Thyroid gland (tissue), 4 donors: ENCODE measurements around the gene SLC25A13. TPM values are rescaled to one million over a fixed set of nuclear protein-coding genes. Genes with fewer than 3 reads are reported as not detected.

Experiments used
- DNase-seq, 2 donors: peaks; one replicate each; pipeline ENCODE4 v3.0.0-alpha.2; 2019
- H3K27ac ChIP-seq, 3 donors: fragments of 200-600 bp; sonication (generic); 1 replicate in 2 of 3; 2 replicates in 1 of 3; pipeline ENCODE4 v1.5.1; 2016 to 2019; ENCODE audit warnings: mild to moderate bottlenecking in 1 of 3, moderate library complexity in 1 of 3
- H3K27me3 ChIP-seq: fragments of 200-600 bp; sonication (generic); one replicate; pipeline ENCODE4 v1.5.1; 2019
- H3K36me3 ChIP-seq, 2 donors: fragments of 200-600 bp; sonication (generic); one replicate each; pipeline ENCODE4 v1.5.1; 2016 to 2019
- H3K4me1 ChIP-seq, 2 donors: fragments of 200-600 bp; sonication (generic); one replicate each; pipeline ENCODE4 v1.5.1; 2017 to 2019
- H3K4me3 ChIP-seq, 3 donors: fragments of 200-600 bp; sonication (generic); replicated peaks in 1 of 3; 1 replicate in 2 of 3; 2 replicates in 1 of 3; pipeline ENCODE4 v1.5.1; 2016; ENCODE audit warnings: mild to moderate bottlenecking in 1 of 3
- H3K9me3 ChIP-seq: fragments of 200-600 bp; sonication (generic); one replicate; pipeline ENCODE4 v1.5.1; 2017
- CTCF ChIP-seq, 6 experiments: fragments of 200-600 bp in 3 of 6; fragments of 450-650 bp in 3 of 6; sonication (generic) in 3 of 6; IDR thresholded peaks; one replicate each; pipeline ENCODE4 v1.5.1; 2016 to 2019; ENCODE audit warnings: antibody characterized with exemption in 6 of 6, mild to moderate bottlenecking in 2 of 6, inconsistent platforms in 1 of 6, moderate library complexity in 1 of 6
- POLR2A ChIP-seq, 2 donors: fragments of 450-650 bp; IDR thresholded peaks; one replicate each; pipeline ENCODE4 v1.6.1; 2017; ENCODE audit warnings: antibody characterized with exemption in 2 of 2, mild to moderate bottlenecking in 2 of 2, moderate library complexity in 1 of 2
- WGBS, 2 donors: methylation state at CpG; one replicate each; pipeline ENCODE4 v1.1.5; 2017; 5-methylcytosine and 5-hydroxymethylcytosine counted together
- intact Hi-C: fragments of 100-400 bp; cut with DNase I; formaldehyde crosslinking; loops from one replicate; pipeline ENCODE4 v1.15.1; 2023
- total RNA-seq, 4 donors: library from RNA; depleted of rRNA; stranded (reverse); fragments of >200 nt; gene quantifications; one replicate each; pipeline ENCODE4 v1.2.3, GENCODE V29; 2016

The SLC25A13 gene
- total RNA-seq, 4 donors from 2014 or later: 22.7 to 36.1 (median 30.2) TPM

- WGBS, 2 donors: 41 to 64% methylated on average over 2 of the region's 2 CpGs
- no peaks in the 10 kb centered on the region for H3K27me3 ChIP-seq
- no peak overlapping the region for H3K4me3 ChIP-seq
- H3K27ac ChIP-seq: no peak overlapping the region
- no peaks in the 10 kb centered on the region for H3K4me1 ChIP-seq
- TF ChIP-seq CTCF (IDR thresholded peaks at IDR 0.05): no peak
- TF ChIP-seq POLR2A (IDR thresholded peaks at IDR 0.05): no peak
- intact Hi-C loops: no loop called here
- H3K36me3 ChIP-seq: no peaks in the 10 kb centered on the region
- H3K9me3 ChIP-seq: no peaks in the 10 kb centered on the region
- DNase-seq: no peak
Observed at GRCh38 chr7:96355990-96356506, 34.1 kb upstream of the SLC25A13 start.

GRCh38 chr7:96354881-96355280 lies 33.0 kb upstream of the SLC25A13 start:
- Histone ChIP-seq H3K27me3 (no peaks in the 10 kb centered on the region), H3K36me3 (no peaks in the 10 kb centered on the region), H3K4me1 (no peaks in the 10 kb centered on the region), H3K4me3 (no peak overlapping the region), H3K27ac (no peak overlapping the region), H3K9me3 (no peaks in the 10 kb centered on the region)
- DNase-seq: no peak
- WGBS, 2 donors: 45 to 72% methylated on average over 3 of the region's 3 CpGs
- TF ChIP-seq POLR2A (IDR thresholded peaks at IDR 0.05) (no peak), CTCF (IDR thresholded peaks at IDR 0.05) (no peak)
- intact Hi-C loops: no loop called here

GRCh38 chr7:96349572-96349971 lies 27.7 kb upstream of the SLC25A13 start:
- Histone ChIP-seq H3K9me3 (no peaks in the 10 kb centered on the region), H3K4me1 (no peaks in the 10 kb centered on the region), H3K27ac (no peak overlapping the region), H3K27me3 (no peaks in the 10 kb centered on the region), H3K4me3 (no peak overlapping the region), H3K36me3 (no peaks in the 10 kb centered on the region)
- WGBS, 2 donors: 69 to 72% methylated on average over 3 of the region's 3 CpGs
- DNase-seq: no peak
- intact Hi-C loops: no loop called here
- no peak for TF ChIP-seq POLR2A (IDR thresholded peaks at IDR 0.05)
- TF ChIP-seq CTCF (IDR thresholded peaks at IDR 0.05): no peak

- Histone ChIP-seq H3K27ac (no peak overlapping the region), H3K36me3 (no peaks in the 10 kb centered on the region), H3K4me1 (no peaks in the 10 kb centered on the region), H3K27me3 (no peaks in the 10 kb centered on the region), H3K4me3 (no peak overlapping the region), H3K9me3 (no peaks in the 10 kb centered on the region)
- intact Hi-C loops: no loop called here
- DNase-seq: no peak
- WGBS, 2 donors: 90 to 93% methylated on average over 2 of the region's 2 CpGs
- no peak for TF ChIP-seq POLR2A (IDR thresholded peaks at IDR 0.05)
- no peak for TF ChIP-seq CTCF (IDR thresholded peaks at IDR 0.05)
Observed at GRCh38 chr7:96347471-96347870, 25.6 kb upstream of the SLC25A13 start.

- H3K36me3 ChIP-seq: no peaks in the 10 kb centered on the region
- intact Hi-C loops: no loop called here
- no peaks in the 10 kb centered on the region for H3K27me3 ChIP-seq
- no peak overlapping the region for H3K27ac ChIP-seq
- no peak for TF ChIP-seq POLR2A (IDR thresholded peaks at IDR 0.05)
- no peak for TF ChIP-seq CTCF (IDR thresholded peaks at IDR 0.05)
- DNase-seq: no peak
- H3K9me3 ChIP-seq: no peaks in the 10 kb centered on the region
- no peak overlapping the region for H3K4me3 ChIP-seq
- H3K4me1 ChIP-seq: no peaks in the 10 kb centered on the region
- WGBS, 2 donors: 63% methylated on average over 5 of the region's 5 CpGs
Observed at GRCh38 chr7:96346293-96346953, 24.5 kb upstream of the SLC25A13 start.
